Activated CD4-positive, alpha-beta memory T cell treated with anti-CD3 and anti-CD28 coated beads for 36 hours (primary cell): ENCODE measurements around the gene KCNAB2. TPM values are rescaled to one million over a fixed set of nuclear protein-coding genes. Genes with fewer than 3 reads are reported as not detected.

Source experiments
- CTCF ChIA-PET: fragments of 350-600 bp; sonication (Branson Sonifier 250); formaldehyde crosslinking; loops from one replicate; lab custom pipeline; 2021; ENCODE audit warnings: antibody characterized with exemption, inconsistent platforms; lab: Charles Lee
- POLR2A ChIA-PET: fragments of 350-600 bp; sonication (Branson Sonifier 250); formaldehyde crosslinking; loops from one replicate; lab custom pipeline; 2021; ENCODE audit warnings: antibody characterized with exemption; lab: Charles Lee
- DNase-seq: peaks from one replicate; pipeline ENCODE4 v3.0.0-alpha.2; 2020
- H3K27ac Mint-ChIP-seq: one replicate; pipeline ENCODE4 v1.8.0; 2021; ENCODE audit warnings: mixed read lengths
- H3K27me3 Mint-ChIP-seq: one replicate; pipeline ENCODE4 v1.8.0; 2021; ENCODE audit warnings: mixed read lengths
- H3K36me3 Mint-ChIP-seq: one replicate; pipeline ENCODE4 v1.8.0; 2021; ENCODE audit warnings: mixed read lengths
- H3K4me1 Mint-ChIP-seq: one replicate; pipeline ENCODE4 v1.8.0; 2021; ENCODE audit warnings: low read depth, mixed read lengths
- H3K4me3 Mint-ChIP-seq: one replicate; pipeline ENCODE4 v1.8.0; 2021; ENCODE audit warnings: mild to moderate bottlenecking, mixed read lengths
- H3K9me3 Mint-ChIP-seq: one replicate; pipeline ENCODE4 v1.8.0; 2021; ENCODE audit warnings: mixed read lengths
- intact Hi-C: fragments of 100-400 bp; cut with micrococcal nuclease; formaldehyde crosslinking; loops from one replicate; pipeline ENCODE4 v1.15.1; 2023
- total RNA-seq, 2 experiments: library from RNA; stranded (reverse); gene quantifications; one replicate each; pipeline ENCODE4 v1.2.3, GENCODE V29; 2021

Gene KCNAB2
- total RNA-seq, 2 experiments from 2014 or later, result 196 to 202 TPM

GRCh38 chr1:6090996-6091822 is 45.5 kb downstream of the KCNAB2 start:
- H3K27ac Mint-ChIP-seq, result no peak overlapping the region
- POLR2A ChIA-PET, result no interaction called here
- DNase-seq, result no peak
- intact Hi-C loops, result no loop called here
- CTCF ChIA-PET, result no interaction called here
- no peaks in the 10 kb centered on the region for H3K27me3 Mint-ChIP-seq
- H3K4me3 Mint-ChIP-seq, result no peak overlapping the region
- no peaks in the 10 kb centered on the region for H3K4me1 Mint-ChIP-seq
- H3K9me3 Mint-ChIP-seq, result no peaks in the 10 kb centered on the region
- peaks cover 26% of the 10 kb centered on the region for H3K36me3 Mint-ChIP-seq

DNA sequence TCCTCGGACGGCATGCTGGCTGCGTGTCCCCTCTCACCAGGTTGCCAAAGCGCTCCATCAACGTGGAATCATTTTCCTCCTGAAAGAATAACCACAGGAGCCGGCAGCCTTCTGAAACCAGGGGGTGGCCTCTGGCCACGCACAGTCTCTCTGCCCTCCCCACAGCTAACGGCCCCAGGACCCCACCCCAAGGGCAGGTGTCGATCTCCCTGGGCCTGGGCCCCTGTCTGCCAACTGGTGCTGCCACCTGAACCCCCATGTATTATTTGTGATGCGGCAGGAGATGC is 46.1 kb downstream of the KCNAB2 start:
- Mint-ChIP-seq H3K36me3 (peaks cover 23% of the 10 kb centered on the region), H3K9me3 (no peaks in the 10 kb centered on the region), H3K4me3 (no peak overlapping the region), H3K27me3 (no peaks in the 10 kb centered on the region), H3K27ac (no peak overlapping the region), H3K4me1 (no peaks in the 10 kb centered on the region)
- ChIA-PET POLR2A (no interaction called here), CTCF (no interaction called here)
- intact Hi-C loops, result no loop called here
- DNase-seq, result no peak

GRCh38 chr1:6092211-6092610 is 46.5 kb downstream of the KCNAB2 start:
- POLR2A ChIA-PET, result no interaction called here

DNA sequence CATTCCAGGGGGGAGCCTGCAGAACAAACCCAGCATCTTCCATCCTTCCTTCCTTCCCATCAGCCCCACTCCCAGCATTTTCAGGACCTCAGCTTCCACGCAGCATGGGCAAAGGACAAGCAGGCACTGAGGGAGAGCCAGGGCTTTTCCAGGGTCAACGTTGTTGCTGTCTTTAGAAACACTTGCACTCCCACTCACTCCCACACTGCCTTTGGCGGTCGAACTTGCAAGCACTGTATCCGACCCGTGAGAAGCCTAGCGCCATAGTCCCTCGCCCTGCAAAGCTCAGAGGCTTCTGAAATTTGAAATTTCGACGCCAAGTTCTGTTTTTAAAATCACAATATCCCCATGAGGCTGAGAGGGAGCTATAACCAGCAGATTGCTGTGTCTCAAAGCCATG is 47.4 kb downstream of the KCNAB2 start:
- Mint-ChIP-seq H3K9me3 (no peaks in the 10 kb centered on the region), H3K4me1 (no peaks in the 10 kb centered on the region), H3K27ac (no peak overlapping the region), H3K36me3 (peaks cover 24% of the 10 kb centered on the region), H3K27me3 (no peaks in the 10 kb centered on the region), H3K4me3 (no peak overlapping the region)
- CTCF ChIA-PET, result no interaction called here
- POLR2A ChIA-PET, result no interaction called here
- intact Hi-C loops, result no loop called here
- no peak for DNase-seq

More at GRCh38 chr1:6092211-6092610, 46.5 kb downstream of the KCNAB2 start:
- Mint-ChIP-seq H3K27ac (no peak overlapping the region), H3K36me3 (peaks cover 18% of the 10 kb centered on the region), H3K9me3 (no peaks in the 10 kb centered on the region), H3K27me3 (no peaks in the 10 kb centered on the region), H3K4me3 (no peak overlapping the region), H3K4me1 (no peaks in the 10 kb centered on the region)
- DNase-seq, result no peak
- intact Hi-C loops, result no loop called here
- CTCF ChIA-PET, result no interaction called here

DNA sequence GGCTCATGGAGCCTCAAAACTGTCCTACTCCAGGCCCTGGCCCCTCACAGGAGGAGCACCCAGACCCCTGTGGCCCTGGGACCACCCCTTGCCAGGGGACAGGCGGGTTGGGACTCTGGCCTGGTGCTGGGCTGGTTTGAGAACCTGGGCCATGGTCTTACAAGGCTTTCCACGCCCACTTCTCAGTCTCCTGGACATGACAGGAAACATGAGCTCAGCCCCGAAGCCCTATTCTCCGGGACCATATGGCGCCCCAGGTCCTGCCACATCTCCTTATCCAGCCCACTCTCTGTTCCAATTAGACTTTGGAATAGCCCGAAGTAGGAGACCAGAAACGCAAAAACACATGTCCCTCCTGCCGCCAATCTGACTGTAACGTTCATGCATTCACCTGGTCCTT is 47.9 kb downstream of the KCNAB2 start:
- H3K4me1 Mint-ChIP-seq, result no peaks in the 10 kb centered on the region
- H3K36me3 Mint-ChIP-seq, result peaks cover 29% of the 10 kb centered on the region
- H3K4me3 Mint-ChIP-seq, result no peak overlapping the region
- ChIA-PET POLR2A (no interaction called here), CTCF (no interaction called here)
- no peak overlapping the region for H3K27ac Mint-ChIP-seq
- no peak for DNase-seq
- intact Hi-C loops, result no loop called here
- no peaks in the 10 kb centered on the region for H3K9me3 Mint-ChIP-seq
- H3K27me3 Mint-ChIP-seq, result no peaks in the 10 kb centered on the region

- no peak overlapping the region for H3K27ac Mint-ChIP-seq
- ChIA-PET POLR2A (no interaction called here), CTCF (no interaction called here)
- H3K27me3 Mint-ChIP-seq, result no peaks in the 10 kb centered on the region
- H3K4me1 Mint-ChIP-seq, result no peaks in the 10 kb centered on the region
- no peak overlapping the region for H3K4me3 Mint-ChIP-seq
- no peak for DNase-seq
- H3K36me3 Mint-ChIP-seq, result peaks cover 30% of the 10 kb centered on the region
- H3K9me3 Mint-ChIP-seq, result no peaks in the 10 kb centered on the region
- intact Hi-C loops, result no loop called here
These were observed 48.6 kb downstream of the KCNAB2 start for GRCh38 chr1:6094246-6094645.

DNA sequence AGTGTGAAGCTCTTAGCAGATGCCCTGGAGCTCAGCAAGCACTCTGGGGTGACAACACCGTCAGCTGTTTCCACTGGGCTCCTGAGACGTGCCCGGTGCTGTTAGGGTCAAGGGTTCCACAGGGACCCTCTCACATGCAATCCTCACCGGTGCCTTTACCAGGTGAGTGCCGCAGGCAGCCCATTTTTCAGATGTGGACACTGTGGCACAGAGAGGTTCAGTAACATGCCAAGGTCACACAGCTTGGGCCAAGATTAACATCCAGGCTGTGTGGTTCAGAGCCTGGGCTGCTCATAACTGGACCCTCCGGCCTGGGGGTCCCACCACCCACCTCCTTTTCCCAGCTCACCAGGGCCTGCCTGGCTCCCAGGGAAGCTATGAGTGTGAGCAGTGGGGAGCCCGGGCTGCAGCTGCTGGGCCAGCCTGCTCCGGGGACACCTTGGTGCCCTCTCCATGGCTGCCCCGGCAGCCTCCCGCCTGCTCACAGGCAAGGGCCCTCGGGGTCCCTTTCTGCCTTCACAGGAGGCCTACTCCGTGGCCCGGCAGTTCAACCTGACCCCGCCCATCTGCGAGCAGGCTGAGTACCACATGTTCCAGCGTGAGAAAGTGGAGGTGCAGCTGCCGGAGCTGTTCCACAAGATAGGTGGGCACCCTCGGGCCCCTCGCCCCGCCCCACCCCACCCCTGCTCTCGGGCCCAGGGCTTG is 49.3 kb downstream of the KCNAB2 start:
- POLR2A ChIA-PET, result no interaction called here
- H3K36me3 Mint-ChIP-seq, result peaks cover 27% of the 10 kb centered on the region

DNA sequence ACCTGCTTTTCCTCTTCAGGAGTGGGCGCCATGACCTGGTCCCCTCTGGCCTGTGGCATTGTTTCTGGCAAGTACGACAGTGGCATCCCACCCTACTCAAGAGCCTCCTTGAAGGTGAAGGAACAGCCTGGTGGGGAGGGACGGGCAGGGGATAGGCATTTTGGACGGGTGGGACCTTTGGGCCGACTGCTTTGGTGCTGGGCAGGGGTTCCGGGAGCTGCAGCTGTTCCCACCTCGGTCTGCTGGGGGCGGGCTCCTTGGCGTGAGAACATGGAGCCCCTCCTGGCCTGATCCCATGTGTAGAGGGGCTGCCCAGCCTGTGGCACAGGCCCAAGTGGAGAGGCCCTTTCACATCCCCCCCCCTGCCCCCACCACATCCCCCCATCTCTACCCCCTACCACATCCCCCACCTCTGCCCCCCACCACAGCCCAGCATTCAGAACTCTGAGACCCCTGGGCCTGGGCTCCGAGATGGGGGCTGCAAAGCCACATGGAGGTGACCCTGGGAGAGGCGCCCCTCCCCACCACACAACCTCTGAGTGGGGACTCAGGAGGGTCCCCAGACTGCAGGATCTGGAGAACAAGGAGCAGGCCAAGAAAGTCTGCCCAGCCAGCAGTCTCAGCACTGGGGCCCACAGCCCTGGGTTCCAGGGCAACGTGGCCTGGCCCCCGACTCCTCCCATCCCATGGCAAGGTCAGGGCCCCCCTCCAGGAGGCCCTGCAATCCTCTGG is 50.0 kb downstream of the KCNAB2 start:
- Mint-ChIP-seq H3K27ac (no peak overlapping the region), H3K9me3 (no peaks in the 10 kb centered on the region), H3K36me3 (peaks cover 26% of the 10 kb centered on the region), H3K27me3 (no peaks in the 10 kb centered on the region), H3K4me1 (no peaks in the 10 kb centered on the region), H3K4me3 (no peak overlapping the region)
- intact Hi-C loops, result no loop called here
- POLR2A ChIA-PET, result no interaction called here
- CTCF ChIA-PET, result no interaction called here
- no peak for DNase-seq

More for the DNA sequence above, 49.3 kb downstream of the KCNAB2 start:
- intact Hi-C loops, result no loop called here
- H3K4me1 Mint-ChIP-seq, result no peaks in the 10 kb centered on the region
- H3K27ac Mint-ChIP-seq, result no peak overlapping the region
- no peaks in the 10 kb centered on the region for H3K27me3 Mint-ChIP-seq
- DNase-seq, result no peak
- no peak overlapping the region for H3K4me3 Mint-ChIP-seq
- CTCF ChIA-PET, result no interaction called here
- H3K9me3 Mint-ChIP-seq, result no peaks in the 10 kb centered on the region

DNA sequence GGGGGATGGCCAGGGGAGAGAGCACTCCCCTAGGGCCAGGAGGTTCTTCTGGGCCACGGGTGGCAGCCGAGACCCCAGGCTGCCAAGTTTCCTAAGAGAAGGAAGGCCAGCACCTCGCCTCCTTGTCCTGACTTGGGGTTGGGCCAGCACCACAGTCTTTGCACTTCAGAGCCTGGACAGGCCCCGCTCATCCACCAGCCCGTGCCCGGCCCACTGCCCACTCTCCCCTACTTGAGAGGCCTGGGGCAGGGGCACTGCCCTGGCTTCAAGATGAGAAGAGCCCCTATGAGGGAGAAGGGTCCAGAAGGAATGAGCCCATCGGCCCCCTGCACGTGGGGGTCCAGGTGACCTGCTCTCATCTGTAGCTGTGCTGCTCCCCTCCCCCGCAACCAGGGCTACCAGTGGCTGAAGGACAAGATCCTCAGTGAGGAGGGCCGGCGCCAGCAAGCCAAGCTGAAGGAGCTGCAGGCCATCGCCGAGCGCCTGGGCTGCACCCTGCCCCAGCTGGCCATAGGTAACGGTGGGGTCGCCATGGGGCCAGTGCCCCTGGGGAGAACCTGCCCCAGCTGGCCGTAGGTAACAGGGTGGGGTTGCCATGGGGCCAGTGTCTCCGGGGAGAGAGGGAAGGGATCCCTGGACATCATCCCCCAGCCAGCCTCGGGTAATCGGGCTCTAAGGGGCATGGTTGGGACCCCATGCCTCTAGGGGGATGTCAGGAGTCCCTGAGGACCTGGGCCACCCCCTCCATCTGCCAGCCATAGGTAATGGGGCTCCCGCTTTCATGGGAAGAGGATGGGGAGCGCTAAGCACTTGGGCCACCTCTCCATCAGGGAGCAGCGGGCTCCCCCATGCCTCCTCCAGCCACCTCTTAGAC is 50.8 kb downstream of the KCNAB2 start:
- intact Hi-C loops, result no loop called here
- Mint-ChIP-seq H3K4me1 (no peaks in the 10 kb centered on the region), H3K27me3 (no peaks in the 10 kb centered on the region), H3K27ac (peak overlapping the region; percentile 8), H3K36me3 (peaks cover 21% of the 10 kb centered on the region), H3K9me3 (no peaks in the 10 kb centered on the region), H3K4me3 (no peak overlapping the region)
- DNase-seq, result no peak
- ChIA-PET CTCF (no interaction called here), POLR2A (no interaction called here)

DNA sequence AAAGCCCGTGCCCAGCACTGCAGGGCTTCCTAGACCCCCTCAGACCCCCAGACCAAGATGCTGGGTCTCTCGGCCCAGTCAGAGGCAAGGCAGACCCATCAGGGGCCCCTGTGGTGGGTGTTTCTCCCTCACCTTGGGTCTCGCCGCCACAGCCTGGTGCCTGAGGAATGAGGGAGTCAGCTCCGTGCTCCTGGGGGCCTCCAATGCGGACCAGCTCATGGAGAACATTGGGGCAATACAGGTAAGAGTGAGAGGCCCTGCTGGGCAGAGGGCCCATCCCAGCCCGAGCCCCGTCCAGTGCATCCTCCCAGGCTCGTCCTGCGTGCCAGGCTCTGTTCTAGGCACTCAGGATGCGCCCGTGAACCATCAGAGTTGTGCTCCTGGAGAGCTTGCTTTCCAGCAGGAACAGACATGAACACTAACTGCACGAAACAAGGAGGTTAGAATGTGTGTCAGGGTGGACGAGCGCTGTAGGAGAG is 51.5 kb downstream of the KCNAB2 start:
- DNase-seq, result no peak
- no peaks in the 10 kb centered on the region for H3K27me3 Mint-ChIP-seq
- intact Hi-C loops, result no loop called here
- peak overlapping the region; percentile 2 for H3K4me3 Mint-ChIP-seq
- ChIA-PET CTCF (no interaction called here), POLR2A (no interaction called here)
- no peaks in the 10 kb centered on the region for H3K4me1 Mint-ChIP-seq
- peaks cover 17% of the 10 kb centered on the region for H3K36me3 Mint-ChIP-seq
- no peaks in the 10 kb centered on the region for H3K9me3 Mint-ChIP-seq
- peak overlapping the region; percentile 8 for H3K27ac Mint-ChIP-seq

- ChIA-PET POLR2A (no interaction called here), CTCF (no interaction called here)
- H3K4me1 Mint-ChIP-seq, result no peaks in the 10 kb centered on the region
- DNase-seq, result no peak
- intact Hi-C loops, result no loop called here
- no peaks in the 10 kb centered on the region for H3K27me3 Mint-ChIP-seq
- no peak overlapping the region for H3K27ac Mint-ChIP-seq
- H3K36me3 Mint-ChIP-seq, result peaks cover 17% of the 10 kb centered on the region
- no peaks in the 10 kb centered on the region for H3K9me3 Mint-ChIP-seq
- no peak overlapping the region for H3K4me3 Mint-ChIP-seq
These were observed 52.1 kb downstream of the KCNAB2 start for GRCh38 chr1:6097824-6098223.
